Hypothalamus (tissue), 51 donors: ENCODE measurements around the gene OAT.

Experiments used
- DNase-seq, 51 donors: peaks; one replicate each; lab custom pipeline; 2025; lab: John Stamatoyannopoulos, UW

The OAT gene

GRCh38 chr10:124408357-124408756 lies 10.4 kb downstream of the OAT start:
- no peak for DNase-seq

GRCh38 chr10:124407456-124407855 lies 11.3 kb downstream of the OAT start:
- DNase-seq, result no peak

GRCh38 chr10:124403548-124403947 lies 15.2 kb downstream of the OAT start:
- peak in 3 of 51 donors; percentile 17 to 19 (median 18) for DNase-seq

- no peak for DNase-seq
Observed at GRCh38 chr10:124402273-124402672, 16.4 kb downstream of the OAT start.

- DNase-seq, result no peak
Observed at GRCh38 chr10:124401633-124402032, 17.1 kb downstream of the OAT start.

- no peak for DNase-seq
Observed at GRCh38 chr10:124394583-124394982, 24.1 kb downstream of the OAT start.

- DNase-seq, result no peak
Observed at GRCh38 chr10:124392626-124393342, 25.9 kb downstream of the OAT start.

GRCh38 chr10:124390471-124391187 lies 28.1 kb downstream of the OAT start:
- no peak for DNase-seq

- no peak for DNase-seq
Observed at GRCh38 chr10:124389613-124390361, 28.9 kb downstream of the OAT start.

- peak in 50 of 51 donors; percentile 29 to 94 (median 78) for DNase-seq
Observed at GRCh38 chr10:124388823-124389612, 29.7 kb downstream of the OAT start.

GRCh38 chr10:124388476-124388822 lies 30.3 kb downstream of the OAT start:
- no peak for DNase-seq

GRCh38 chr10:124387078-124387874 lies 31.4 kb downstream of the OAT start:
- DNase-seq, result no peak

- no peak for DNase-seq
Observed at GRCh38 chr10:124386186-124387077, 32.3 kb downstream of the OAT start.

GRCh38 chr10:124385627-124386185 lies 33.0 kb downstream of the OAT start:
- no peak for DNase-seq

- no peak for DNase-seq
Observed at GRCh38 chr10:124384591-124385190, 34.0 kb downstream of the OAT start.

GRCh38 chr10:124384172-124384571 lies 34.6 kb downstream of the OAT start:
- peak in 7 of 51 donors; percentile 6 to 37 (median 21) for DNase-seq

GRCh38 chr10:124383496-124383895 lies 35.2 kb downstream of the OAT start:
- no peak for DNase-seq

- no peak for DNase-seq
Observed at GRCh38 chr10:124381011-124381611, 37.6 kb downstream of the OAT start.
